D341Med (cell line): ENCODE data around the gene NEK7.

ENCODE experiments used
- DNase-seq: peaks from one replicate; pipeline ENCODE4 v3.0.0; 2012; ENCODE audit warnings: low spot score

The NEK7 gene

DNA sequence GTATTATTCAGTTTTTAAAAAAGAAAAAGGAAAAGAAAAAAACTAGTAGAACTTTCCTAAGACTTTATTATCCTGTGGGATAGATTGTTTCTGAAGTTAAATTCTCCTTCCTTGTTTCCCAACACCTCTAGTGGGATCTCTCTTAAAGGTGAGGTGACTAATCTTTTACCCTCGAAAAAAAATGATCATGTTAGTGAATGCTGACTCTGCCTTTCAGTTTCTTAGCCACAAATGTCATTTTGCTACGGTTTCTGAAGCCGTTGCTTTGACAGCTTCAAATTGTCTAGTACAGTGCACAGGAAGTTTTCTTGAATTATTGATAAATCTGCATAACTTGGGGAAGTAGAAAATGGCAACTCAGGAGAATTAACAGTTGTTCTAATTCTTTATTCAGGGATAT lies 13.0 kb upstream of the NEK7 start:
- no peak for DNase-seq

DNA sequence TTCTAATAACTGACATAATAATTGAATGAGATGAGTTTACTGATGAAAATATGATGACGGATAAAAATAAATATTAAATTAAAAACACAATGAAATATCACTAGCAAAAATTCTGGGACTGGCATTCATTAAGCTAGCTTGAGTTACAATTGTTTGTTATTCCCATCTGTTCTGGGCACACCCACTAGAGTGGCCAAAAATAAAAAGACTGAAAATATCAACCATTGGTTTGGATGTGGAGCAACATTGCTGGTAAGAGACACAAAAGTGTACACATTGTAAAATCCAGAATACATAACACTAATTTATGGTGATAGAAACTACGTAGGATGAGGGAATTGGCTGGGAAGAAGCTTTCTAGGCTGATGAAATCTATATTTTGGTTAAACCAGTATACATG lies 9.6 kb upstream of the NEK7 start:
- no peak for DNase-seq

DNA sequence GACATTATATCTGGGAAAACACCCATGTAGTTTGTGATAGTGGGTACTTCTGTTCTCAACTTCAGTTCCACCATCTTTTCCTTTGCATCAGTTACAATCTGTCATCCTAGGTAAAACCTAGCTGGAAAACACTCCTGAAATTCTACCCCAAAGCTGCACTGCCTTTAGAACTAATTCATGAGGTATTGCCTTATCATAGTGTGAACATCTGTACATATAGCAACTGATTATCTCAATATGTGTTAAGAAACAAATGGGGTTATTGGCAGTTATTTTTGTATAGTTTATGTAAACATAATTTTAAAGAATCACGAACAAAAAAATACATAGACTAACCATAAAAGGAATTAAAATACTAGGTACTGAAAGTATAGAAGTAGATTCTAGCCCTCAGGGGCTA lies 6.4 kb upstream of the NEK7 start:
- no peak for DNase-seq

DNA sequence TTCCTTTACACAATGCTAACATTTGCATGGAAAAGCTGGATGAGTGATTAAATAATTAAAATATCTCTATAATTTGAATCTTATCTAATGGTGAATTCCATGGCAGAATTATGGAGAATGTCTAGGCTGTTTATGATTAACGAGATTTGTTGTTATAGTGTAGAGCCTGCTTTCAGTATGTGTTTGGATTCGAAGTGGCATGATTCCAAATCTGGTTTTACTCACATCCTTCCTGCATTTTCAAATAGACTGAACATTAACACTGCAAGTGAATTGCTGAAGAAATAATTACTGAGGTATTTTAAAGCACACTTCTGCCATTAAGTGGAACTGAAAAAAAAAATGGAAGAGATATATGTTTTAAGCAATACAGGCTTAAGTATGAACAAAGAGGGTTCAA lies 5.1 kb upstream of the NEK7 start:
- no peak for DNase-seq

DNA sequence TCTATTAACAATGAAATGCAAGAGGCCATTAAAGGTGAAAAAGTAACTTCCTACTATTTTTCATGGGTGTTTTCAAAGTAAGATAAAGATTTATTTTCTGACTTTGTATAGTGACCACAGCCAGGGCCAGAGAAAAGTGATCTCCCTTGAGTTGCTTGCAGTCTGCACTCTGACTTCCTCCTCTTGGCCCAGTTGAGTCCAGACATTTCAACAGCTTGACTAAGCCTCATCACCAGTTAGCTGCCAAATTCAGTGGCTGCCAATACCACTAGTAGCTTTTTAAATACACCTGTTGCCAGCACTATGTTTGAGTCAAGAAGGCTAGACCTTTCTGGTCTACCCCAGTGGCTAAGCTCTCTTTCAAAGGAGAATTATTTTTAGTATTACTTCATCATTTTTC lies 3.7 kb upstream of the NEK7 start:
- DNase-seq = no peak

DNA sequence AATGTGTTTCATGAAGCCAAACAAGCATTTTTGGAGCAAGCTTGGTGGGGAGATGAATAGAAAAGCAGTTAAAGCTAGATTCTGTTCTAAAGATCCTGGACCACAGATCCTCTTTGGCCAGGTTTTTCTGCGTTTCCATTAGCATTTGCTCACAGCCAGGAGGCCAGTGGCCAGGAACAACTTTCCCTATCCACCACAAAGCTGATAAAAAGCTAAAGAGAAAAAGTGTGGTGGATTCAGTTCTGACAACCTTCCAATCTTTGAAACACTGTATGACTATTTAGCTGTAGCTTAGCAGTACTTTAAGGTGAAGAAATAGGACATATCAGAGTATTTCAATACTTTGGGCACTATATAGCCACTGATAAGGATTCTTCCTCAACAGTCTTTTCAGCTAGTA lies 3.0 kb upstream of the NEK7 start:
- DNase-seq = no peak

DNA sequence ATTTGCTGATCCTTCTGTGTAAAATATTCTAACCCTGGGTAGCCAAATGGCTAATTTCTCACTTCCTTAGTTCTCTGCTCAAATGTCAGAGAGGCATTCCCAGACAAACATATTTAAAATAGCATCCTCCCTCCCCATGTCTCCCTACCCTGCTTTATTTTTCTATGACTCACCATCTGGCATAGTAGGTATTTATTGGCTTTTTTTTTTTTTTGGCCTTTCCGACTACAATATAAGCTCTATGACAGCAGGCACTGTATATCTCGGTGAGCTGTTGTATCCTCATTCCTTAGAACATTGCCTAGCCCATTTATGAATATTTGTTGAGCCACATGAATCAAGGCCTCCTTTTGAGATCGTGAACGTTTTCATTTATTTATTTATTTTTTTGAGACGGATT lies 1.5 kb upstream of the NEK7 start:
- no peak for DNase-seq

DNA sequence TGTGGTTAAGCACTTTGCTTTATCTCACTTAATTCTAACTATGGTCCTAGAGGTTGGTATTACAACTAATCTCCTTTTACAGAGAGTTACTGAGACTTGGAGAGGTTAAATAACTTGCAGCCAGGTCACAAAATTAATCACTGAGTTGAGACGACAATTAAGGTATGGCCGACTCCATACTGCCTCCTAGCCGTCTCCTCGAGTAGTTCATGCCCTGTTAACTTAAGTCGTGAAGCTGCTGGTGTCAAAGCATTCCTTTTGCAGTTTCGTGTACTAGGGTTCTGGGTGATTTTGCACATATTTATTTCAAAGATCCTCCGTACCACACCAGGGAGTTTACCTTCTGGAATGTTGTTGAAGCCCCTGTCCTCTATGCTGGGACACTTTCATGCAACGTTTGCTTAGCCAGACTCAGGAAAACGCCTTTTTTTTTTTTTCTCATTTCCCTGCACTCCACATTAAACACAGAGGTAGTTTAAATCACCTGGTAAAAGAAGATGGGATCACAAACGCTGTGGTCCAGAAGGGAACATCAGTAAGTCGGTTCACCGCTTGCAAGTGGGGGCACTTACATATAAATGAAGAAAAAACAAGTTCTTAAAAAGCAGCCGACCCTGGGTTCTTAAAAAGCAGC lies 570 bp upstream of the NEK7 start:
- peak; percentile 70 for DNase-seq

DNA sequence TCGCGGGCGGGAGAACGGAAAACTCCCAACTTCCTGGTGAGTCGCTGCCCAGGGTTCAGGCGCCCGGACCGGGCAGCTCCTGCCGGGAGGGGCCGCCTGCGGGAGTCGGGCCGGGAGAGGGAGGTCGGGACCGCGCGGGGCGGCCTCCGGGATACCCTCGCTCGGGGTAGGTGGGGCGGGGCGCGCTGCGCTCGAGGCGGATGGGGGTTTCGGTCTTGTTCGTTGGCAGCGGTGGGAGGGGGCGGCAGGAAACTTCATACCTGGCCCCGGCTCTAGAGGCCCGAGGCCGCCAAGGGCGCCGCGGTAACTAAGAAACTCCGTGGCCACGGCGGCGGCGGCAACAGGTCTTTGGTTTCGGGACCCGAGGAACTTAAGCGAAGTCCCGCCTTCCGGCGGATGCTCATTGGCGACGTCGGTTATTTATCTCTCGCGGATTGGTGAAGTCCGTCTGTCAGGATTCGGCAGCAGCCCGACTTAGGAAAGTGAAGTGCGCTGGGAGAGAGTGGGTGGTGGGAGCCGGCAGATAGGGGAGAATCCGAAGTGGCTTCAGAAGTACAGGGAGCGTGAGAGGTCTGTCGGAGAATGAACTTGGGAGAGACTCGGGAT lies 546 bp downstream of the NEK7 start:
- DNase-seq = peak; percentile 86

DNA sequence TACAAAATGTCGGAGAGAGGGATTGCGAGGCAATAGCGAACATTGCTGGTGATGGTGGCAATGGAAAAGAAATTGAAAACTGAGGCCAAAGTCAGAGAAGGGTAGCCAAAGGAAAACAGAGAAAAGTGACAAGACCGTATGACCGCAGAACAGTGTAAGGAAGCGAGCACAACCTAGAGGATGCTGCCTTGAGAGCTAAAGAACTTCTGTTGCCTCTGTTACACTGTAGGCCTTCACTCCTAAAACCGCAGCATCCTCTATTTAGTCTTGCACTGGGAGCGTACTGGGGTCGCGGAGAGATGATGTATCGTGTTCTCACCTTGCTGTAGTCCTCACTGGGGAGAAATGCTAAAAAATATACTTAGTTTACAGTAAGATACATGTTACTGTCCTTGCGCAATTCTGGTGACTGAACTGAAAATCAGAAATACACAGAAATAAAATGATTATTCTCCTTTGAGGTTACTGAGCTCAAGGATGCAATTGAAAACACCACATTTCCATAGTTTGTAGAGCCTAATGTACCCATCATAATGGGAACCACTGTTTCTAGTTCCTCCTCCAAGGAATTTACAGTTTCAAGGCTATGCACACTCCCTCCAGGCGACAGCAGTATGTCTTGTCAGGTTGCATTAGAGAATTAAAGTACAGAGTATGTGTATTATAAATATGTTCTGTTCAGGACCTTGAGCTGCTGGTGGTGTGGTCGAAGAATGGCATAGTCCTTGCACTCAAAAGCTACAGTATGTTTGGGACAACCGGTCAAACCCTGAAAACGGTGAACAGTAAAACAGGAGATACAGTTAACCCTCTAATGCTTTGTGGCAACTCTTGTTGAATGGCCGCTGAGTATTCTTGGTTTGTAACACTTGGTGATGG lies 1.3 kb downstream of the NEK7 start:
- DNase-seq = no peak

DNA sequence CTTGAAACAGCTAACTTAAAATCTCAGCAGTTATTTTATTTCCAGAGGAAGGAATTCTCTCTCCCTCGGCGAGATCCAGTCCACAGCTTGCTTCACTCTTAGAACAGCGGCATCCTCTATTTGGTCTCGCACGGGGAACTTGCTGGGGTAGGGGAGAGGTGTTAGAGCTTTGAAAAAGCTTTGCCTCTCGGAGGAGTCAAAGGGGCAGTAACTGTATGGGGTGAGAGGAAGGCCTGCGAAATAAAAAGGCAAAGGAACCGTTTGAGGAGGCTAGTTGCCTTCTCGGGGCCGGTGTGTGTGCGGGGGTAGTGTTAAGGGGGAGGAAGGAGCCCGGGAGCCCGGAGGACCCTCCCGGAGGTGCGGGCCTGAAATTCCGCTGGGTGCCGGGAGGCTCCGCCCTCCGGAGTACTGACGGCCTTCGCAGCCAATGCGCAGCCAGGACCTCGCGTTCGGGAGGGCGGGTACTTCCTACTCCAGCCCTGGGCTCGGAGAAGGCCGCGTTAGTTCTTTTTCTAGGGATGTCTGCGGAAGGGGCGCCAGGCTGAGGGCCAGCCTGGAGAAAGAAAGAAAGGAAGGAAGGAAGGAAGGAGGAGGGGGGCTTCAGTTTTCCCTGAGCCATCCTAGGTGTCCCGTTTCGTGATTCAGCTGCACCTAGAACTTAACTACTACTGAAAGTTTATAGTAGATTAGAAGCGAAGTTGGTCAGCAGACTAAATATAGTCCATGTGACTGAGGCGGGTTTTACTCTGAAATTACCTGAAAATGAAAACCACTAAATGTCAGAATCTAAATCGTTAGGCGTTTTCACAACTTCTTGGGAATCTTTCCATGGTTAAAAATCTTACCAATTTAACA lies 2.2 kb downstream of the NEK7 start:
- peak; percentile 98 for DNase-seq

DNA sequence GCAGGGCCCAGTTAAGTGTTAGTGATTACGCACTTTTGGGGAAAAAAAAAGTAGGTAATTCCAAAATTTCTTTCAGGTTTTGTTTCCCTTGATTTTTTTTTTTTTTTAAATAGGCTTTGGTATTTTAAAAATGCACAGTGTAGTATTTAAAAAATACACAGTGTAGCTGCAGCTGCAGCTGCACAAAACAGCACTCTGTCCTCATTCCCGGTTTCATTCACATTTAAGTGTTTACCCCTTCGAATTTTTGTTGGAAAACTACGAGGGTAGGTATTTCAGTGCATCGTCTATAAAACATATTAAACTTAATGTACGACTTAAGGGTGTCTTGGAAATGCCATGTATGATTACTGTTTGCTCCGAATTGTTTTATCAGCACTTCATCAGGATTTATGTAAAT lies 3.4 kb downstream of the NEK7 start:
- DNase-seq = no peak

DNA sequence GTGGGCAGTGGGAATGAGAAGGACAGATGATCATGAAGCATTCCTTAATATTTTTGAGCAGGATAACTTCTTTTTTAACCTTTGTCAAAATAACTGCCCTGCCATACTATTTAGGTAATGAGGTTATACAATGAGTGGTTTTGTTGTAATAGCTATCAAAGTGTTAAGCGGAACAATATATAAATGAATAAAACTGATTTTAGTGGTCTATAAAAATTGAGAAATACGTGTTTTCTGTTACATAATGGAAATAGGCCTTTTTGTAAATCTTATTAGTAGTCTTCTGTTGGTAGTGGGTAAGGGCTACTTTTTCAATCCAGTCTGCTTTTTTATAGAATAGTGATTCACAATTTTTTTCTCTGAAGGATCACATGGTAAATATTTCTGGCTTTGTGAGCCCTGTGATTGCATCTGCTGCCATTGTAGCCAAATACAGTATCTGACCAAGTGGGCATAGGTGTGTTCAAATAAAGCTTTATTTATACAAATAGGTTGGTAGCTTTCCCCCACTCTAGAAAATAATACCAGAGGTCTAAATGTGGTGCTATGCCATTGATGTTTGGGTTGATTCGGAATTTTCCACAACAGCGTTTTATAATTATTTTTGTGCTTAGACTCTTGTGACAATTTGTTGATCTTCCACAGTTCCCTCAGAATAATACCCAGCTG lies 4.3 kb downstream of the NEK7 start:
- no peak for DNase-seq

DNA sequence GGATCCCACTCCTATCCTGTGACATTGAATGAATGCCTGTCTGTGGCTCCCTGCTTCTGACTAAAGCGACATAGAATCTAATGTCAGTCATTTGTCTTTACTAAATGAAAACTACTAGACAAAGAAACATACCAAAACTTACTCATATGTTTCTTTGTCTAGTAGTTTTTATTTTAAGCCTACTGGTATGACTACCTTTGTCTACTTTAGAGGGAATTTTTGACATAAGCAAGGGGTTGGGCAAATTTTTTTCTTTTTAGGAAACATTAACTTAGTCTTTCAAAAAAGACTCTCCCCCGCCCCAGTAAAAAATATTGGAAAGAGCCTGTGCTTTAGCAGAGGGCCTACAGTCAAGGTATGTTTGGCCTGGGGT lies 4.9 kb downstream of the NEK7 start:
- DNase-seq = no peak

DNA sequence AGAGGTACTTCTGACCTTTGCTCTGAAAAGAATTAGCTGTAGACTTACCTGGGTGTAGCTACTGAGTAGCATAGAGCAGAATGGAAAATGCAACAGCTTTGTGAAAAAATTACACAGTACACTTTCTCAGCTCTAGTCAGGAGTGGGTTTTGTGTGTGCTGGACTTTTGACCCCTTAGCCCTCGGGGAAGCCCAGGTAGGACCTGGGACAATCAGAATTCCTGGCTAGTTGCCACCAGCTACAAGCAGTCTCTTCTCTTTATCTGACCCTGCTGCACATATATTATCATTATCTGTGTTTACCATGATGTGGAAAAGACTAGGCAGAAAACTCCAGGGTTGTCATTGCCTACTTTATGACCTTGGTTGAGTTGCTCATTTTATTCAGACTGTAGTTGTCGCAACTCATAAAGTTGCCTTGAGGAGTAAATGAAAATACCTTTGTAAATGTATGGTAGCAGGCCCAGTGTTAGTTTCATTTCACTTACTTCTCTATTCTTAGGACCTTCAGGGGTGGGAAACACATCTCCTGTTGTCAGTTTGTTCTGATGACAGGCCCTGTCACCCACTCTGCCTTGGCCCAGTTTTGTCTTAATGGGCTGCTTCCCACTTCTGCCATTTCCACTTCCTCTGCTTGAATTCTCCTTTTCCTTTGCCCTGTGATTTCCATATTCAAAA lies 5.4 kb downstream of the NEK7 start:
- DNase-seq = no peak

DNA sequence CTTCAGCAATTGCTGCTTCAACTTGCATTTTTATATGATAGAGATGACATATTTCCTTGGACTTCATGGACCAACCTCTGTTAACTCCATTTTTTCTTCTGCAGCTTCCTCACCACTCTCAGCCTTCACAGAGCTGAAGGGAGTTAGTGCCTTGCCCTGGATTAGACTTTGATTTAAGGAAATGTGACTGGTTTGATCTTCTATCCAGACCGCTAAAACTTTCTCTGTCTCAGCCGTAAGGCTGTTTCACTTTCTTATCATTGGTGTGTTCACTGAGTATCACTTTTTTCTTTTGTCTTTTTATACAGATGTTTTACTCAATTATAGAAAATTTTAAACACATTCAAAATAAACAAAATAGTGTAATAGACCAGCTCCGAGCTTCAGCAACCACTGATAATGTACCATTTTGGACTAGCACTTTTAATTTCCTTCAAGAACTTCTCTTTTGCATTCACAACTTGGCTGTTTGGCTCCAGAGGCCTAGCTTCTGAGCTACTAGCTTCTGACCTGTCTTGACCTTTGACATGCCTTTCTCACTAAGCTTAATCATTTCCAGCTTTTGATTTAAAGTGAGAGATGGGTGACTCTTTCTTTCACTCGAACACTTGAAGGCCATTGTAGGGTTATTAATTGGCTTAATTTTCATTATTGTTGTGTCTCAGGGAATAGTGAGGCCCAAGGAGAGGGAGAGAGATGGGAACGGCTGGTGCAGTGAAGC lies 9.3 kb downstream of the NEK7 start:
- DNase-seq = no peak

DNA sequence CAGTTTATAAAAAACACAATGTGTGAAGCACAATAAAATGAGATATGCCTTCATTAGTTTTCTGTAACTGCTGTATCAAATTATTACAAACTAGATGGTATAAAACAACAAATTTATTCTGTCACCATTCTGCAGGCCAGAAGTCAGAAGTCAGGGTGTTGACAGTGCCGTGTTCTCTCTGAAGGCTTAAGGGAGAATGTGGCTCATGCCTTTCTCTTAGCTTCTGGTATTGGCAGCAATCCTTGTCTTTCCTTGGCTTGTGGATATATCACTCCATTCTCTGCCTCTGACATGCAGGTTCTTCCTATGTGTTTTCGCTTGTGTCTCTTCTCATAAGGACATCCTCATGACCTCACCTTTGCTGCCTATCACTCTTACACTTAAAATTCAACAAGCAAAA lies 10.1 kb downstream of the NEK7 start:
- DNase-seq = no peak

DNA sequence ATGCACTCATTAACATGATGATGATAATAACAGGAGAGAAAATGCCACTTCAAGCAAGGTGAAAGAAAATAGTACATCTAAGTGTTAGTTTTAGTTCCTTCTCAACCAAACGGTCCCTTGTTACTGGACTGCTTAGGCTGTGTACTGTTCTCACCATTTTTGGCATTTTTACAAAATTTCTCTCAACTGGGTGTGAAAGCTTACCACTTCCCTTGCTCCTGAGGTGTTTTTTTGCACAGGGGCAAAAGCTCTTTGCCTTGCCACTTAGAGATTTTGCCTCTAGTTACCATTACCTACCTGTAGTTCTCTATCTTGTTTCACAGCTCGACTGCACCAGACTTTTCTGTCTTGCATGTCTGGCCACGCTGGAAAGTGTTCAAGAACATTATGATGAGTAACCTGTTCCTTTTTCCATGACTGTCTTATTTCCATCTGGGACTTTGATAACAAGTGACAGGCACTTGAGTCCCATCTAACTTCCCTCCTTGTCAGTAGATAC lies 10.7 kb downstream of the NEK7 start:
- no peak for DNase-seq

DNA sequence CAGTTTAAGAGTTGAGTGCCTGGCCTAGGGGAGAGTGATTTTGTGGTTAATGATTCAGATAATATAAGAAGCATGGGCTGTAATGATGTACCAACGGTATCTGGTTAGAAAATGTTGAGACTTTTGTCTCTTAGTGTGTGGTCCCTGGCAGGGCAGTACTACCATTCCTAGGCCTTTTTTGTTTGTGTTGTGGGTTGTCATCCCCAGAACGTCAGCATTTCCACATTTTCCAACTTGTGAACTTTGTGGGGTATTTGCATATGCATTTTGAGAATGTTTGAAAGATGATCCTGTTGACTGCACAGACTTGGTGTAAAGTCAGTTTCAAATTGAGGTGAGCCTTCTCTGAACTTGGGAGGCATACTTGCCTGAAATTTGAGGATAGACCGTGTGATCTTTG lies 11.4 kb downstream of the NEK7 start:
- no peak for DNase-seq

DNA sequence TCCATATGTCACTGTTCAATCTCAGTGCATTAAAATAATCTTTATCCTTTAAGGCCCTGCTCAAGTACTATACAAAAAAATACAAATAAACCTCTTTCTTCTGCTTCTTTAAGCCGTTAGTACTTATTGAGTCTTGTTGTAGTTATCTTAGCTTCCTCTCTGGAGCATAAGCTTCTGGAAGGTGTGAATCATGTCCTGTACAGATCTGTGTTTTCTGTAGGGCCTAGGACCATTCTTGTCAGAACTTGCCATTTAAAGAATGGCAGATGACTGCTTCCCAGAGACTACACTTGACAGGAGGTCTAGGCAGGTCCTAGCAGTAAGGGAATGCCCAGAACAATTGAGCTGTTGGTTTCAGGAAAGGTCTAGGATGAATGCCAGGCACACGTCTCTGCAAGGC lies 12.9 kb downstream of the NEK7 start:
- no peak for DNase-seq
